PC-3 (cell line): ENCODE data around the gene FIZ1. TPM values are rescaled to one million over a fixed set of nuclear protein-coding genes. Genes with fewer than 3 reads are reported as not detected.

ENCODE experiments used
- ATAC-seq: fragments of 200-7000 bp; cut with Tn5 transposase; 2 replicates; pipeline ENCODE4 v1.9.1; 2020; ENCODE audit warnings: mild to moderate bottlenecking, moderate library complexity
- BruUV-seq: library from RNA; stranded (reverse); fragments of 400-500 nt; replicated peaks from 2 replicates; lab custom pipeline; 2021; lab: Mats Ljungman, UMichigan
- CTCF ChIA-PET: fragments of 300-600 bp; sonication (Branson Sonifier 250); formaldehyde crosslinking; loops from one replicate; lab custom pipeline; 2022; ENCODE audit warnings: antibody characterized with exemption; lab: Charles Lee
- POLR2A ChIA-PET: fragments of 300-600 bp; sonication (Branson Sonifier 250); formaldehyde crosslinking; loops from one replicate; lab custom pipeline; 2022; ENCODE audit warnings: antibody characterized with exemption; ENCODE audit not compliant: unreplicated experiment; lab: Charles Lee
- DNase-seq: peaks from one replicate; pipeline ENCODE4 v3.0.0-alpha.2; 2015
- H2AFZ ChIP-seq: fragments of 300-600 bp; sonication (generic); 2 replicates; pipeline ENCODE4 v1.6.0; 2016; ENCODE audit warnings: antibody characterized with exemption, low read length
- H3F3A ChIP-seq: fragments of 300-600 bp; sonication (generic); one replicate; pipeline ENCODE4 v1.6.0; 2017; ENCODE audit warnings: antibody characterized with exemption, low read length, control low read depth, mild to moderate bottlenecking; ENCODE audit not compliant: unreplicated experiment
- H3K27ac ChIP-seq: fragments of 300-600 bp; sonication (generic); 2 replicates; pipeline ENCODE4 v1.5.1; 2016; ENCODE audit warnings: mild to moderate bottlenecking, low read length
- H3K27me3 ChIP-seq: fragments of 300-600 bp; sonication (generic); 2 replicates; pipeline ENCODE4 v1.6.1; 2016; ENCODE audit warnings: low read length, mixed read lengths
- H3K36me3 ChIP-seq: fragments of 300-600 bp; sonication (generic); 2 replicates; pipeline ENCODE4 v1.6.1; 2016; ENCODE audit warnings: low read depth, mixed run types, low read length, mixed read lengths
- H3K4me1 ChIP-seq: fragments of 300-600 bp; sonication (generic); 2 replicates; pipeline ENCODE4 v1.5.1; 2016; ENCODE audit warnings: low read length; ENCODE audit not compliant: insufficient read depth
- H3K4me2 ChIP-seq: fragments of 300-600 bp; sonication (generic); 2 replicates; pipeline ENCODE4 v1.6.0; 2016; ENCODE audit warnings: low read length
- H3K4me3 ChIP-seq: fragments of 300-600 bp; sonication (generic); 2 replicates; pipeline ENCODE4 v1.5.1; 2016; ENCODE audit warnings: mild to moderate bottlenecking, low read length, mixed read lengths
- H3K79me2 ChIP-seq: fragments of 300-600 bp; sonication (generic); 2 replicates; pipeline ENCODE4 v1.6.1; 2017; ENCODE audit warnings: low read length, mixed read lengths
- H3K9ac ChIP-seq: fragments of 300-600 bp; sonication (generic); 2 replicates; pipeline ENCODE4 v1.6.0; 2016; ENCODE audit warnings: mild to moderate bottlenecking, low read length
- H3K9me2 ChIP-seq: fragments of 300-600 bp; sonication (generic); replicated peaks from 2 replicates; pipeline ENCODE4 v1.6.1; 2016; ENCODE audit warnings: mixed run types, low read length, mixed read lengths
- H3K9me3 ChIP-seq: fragments of 300-600 bp; sonication (generic); 2 replicates; pipeline ENCODE4 v1.6.1; 2016; ENCODE audit warnings: low read length, mixed read lengths
- H4K20me1 ChIP-seq: fragments of 300-600 bp; sonication (generic); 2 replicates; pipeline ENCODE4 v1.6.1; 2016; ENCODE audit warnings: low read length, mixed read lengths
- CTCF ChIP-seq: fragments of 300-600 bp; sonication (generic); conservative IDR thresholded peaks from 2 replicates; pipeline ENCODE4 v1.5.1; 2017; ENCODE audit warnings: antibody characterized with exemption, low read depth, mild to moderate bottlenecking, low read length
- EZH2 ChIP-seq: fragments of 300-600 bp; sonication (generic); IDR thresholded peaks from one replicate; pipeline ENCODE4 v1.6.1; 2017; ENCODE audit warnings: antibody characterized with exemption, mild to moderate bottlenecking, low read length; ENCODE audit not compliant: unreplicated experiment
- EZH2phosphoT487 ChIP-seq: fragments of 300-600 bp; sonication (generic); IDR thresholded peaks from 2 replicates; pipeline ENCODE4 v1.6.1; 2018; ENCODE audit warnings: mild to moderate bottlenecking, antibody characterized with exemption, low read length, borderline replicate concordance
- intact Hi-C: fragments of 100-400 bp; cut with micrococcal nuclease; formaldehyde crosslinking; loops from 2 replicates; pipeline ENCODE4 v1.9.0; 2023
- total RNA-seq: library from RNA; depleted of rRNA; stranded (reverse); fragments of >200 nt; gene quantifications from 2 replicates; pipeline ENCODE4 v1.2.3, GENCODE V29; 2014

FIZ1 gene
- total RNA-seq, 1 experiment from 2014 or later: 11.7 TPM

DNA sequence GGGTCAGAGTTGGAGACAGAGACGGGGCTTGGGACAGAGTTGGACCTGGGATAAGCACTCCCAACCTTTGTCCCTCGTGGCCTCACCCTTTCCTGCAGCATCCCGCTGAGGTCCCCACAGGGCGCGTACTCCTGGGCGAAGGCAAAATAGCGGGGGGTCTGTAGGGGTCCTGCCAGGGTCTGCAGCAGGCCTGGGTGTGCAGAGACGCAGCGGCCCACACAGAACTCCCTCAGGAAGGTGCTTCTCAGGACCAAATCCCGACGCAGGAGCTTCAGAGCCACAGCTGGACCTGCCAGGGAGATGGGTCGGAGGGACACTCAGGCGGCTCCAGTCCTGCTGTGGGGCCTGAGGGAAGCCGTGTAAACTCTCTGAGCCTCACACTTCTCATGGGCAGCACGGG, 55.3 kb downstream of the FIZ1 start:
- Histone ChIP-seq H4K20me1 (no peaks in the 10 kb centered on the region), H3K36me3 (no peaks in the 10 kb centered on the region), H3K27me3 (no peaks in the 10 kb centered on the region), H3K4me1 (peaks cover 31% of the 10 kb centered on the region), H3K4me3 (no peak overlapping the region), H3K9me2 (no peaks in the 10 kb centered on the region), H3K4me2 (no peak overlapping the region), H3K27ac (no peak overlapping the region), H3K9me3 (no peaks in the 10 kb centered on the region), H3F3A (peaks cover 3% of the 10 kb centered on the region), H3K79me2 (no peaks in the 10 kb centered on the region), H2AFZ (no peak overlapping the region), H3K9ac (no peak overlapping the region)
- DNase-seq (no peak), ATAC-seq (no peak)
- TF ChIP-seq EZH2phosphoT487: no peak
- no peak for TF ChIP-seq CTCF
- no peak for TF ChIP-seq EZH2
- ChIA-PET POLR2A (no interaction called here), CTCF (interaction anchor here (0.7 kb wide), 1 partner anchor 18 kb away, joined by 12 read pairs; no protein-coding TSS in a partner anchor)
- intact Hi-C loops: no loop called here
- no TSS peak for BruUV-seq

GRCh38 chr19:55543567-55543966, 55.8 kb downstream of the FIZ1 start:
- CTCF ChIA-PET: interaction anchor here (0.7 kb wide), 1 partner anchor 17 kb away, joined by 12 read pairs; no protein-coding TSS in a partner anchor
- Histone ChIP-seq H3K79me2 (no peaks in the 10 kb centered on the region), H3K9me3 (no peaks in the 10 kb centered on the region), H3K27me3 (no peaks in the 10 kb centered on the region), H3K36me3 (no peaks in the 10 kb centered on the region), H4K20me1 (no peaks in the 10 kb centered on the region), H3K4me3 (no peak overlapping the region), H3K27ac (no peak overlapping the region), H3K4me2 (no peak overlapping the region), H2AFZ (no peak overlapping the region), H3F3A (peaks cover 3% of the 10 kb centered on the region), H3K9ac (no peak overlapping the region), H3K9me2 (no peaks in the 10 kb centered on the region), H3K4me1 (peaks cover 30% of the 10 kb centered on the region)
- BruUV-seq: no TSS peak
- ATAC-seq (no peak), DNase-seq (no peak)
- intact Hi-C loops: no loop called here
- TF ChIP-seq EZH2phosphoT487 (no peak), EZH2 (no peak), CTCF (no peak)
- POLR2A ChIA-PET: no interaction called here

DNA sequence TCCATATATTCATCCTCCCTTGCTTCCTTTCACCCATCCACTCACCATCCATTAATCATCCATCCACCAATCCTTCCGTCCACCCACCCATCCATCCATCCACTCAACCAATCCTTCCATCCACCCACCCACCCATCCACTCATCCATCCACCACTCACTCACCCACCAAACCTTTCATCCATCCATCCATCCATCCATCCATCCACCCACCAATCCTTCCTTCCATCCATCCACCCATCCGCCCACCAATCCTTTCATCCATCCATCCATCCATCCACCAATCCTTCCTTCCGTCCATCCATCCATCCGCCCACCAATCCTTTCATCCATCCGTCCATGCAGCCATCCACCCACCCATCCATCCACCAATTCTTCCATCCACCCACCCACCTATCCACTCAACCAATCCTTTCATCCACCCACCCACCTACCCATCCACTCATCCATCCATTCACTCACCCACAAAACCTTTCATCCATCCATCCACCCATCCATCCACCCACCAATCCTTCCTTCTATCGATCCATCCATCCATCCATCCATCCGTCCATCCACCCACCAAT, 56.9 kb downstream of the FIZ1 start:
- TF ChIP-seq CTCF (no peak), EZH2phosphoT487 (no peak), EZH2 (no peak)
- H4K20me1 ChIP-seq: no peaks in the 10 kb centered on the region
- H3F3A ChIP-seq: no peaks in the 10 kb centered on the region
- no peaks in the 10 kb centered on the region for H3K27me3 ChIP-seq
- no peak overlapping the region for H3K9ac ChIP-seq
- no peak overlapping the region for H2AFZ ChIP-seq
- ChIA-PET POLR2A (no interaction called here), CTCF (no interaction called here)
- no peaks in the 10 kb centered on the region for H3K36me3 ChIP-seq
- H3K4me3 ChIP-seq: no peak overlapping the region
- no peaks in the 10 kb centered on the region for H3K9me2 ChIP-seq
- intact Hi-C loops: no loop called here
- no peak overlapping the region for H3K27ac ChIP-seq
- no peaks in the 10 kb centered on the region for H3K79me2 ChIP-seq
- H3K4me1 ChIP-seq: peaks cover 25% of the 10 kb centered on the region
- H3K4me2 ChIP-seq: no peak overlapping the region
- no peaks in the 10 kb centered on the region for H3K9me3 ChIP-seq
- ATAC-seq (no peak), DNase-seq (no peak)
- no TSS peak for BruUV-seq
